Endometrial microvascular endothelial cells (primary cell): Measurements from ENCODE around the gene TNFAIP8L2. TPM values are rescaled to one million over a fixed set of nuclear protein-coding genes. Genes with fewer than 3 reads are reported as not detected.
"Not testable (repeated sequence)": the region's sequence is repeated elsewhere in the genome, so short reads cannot be mapped to it uniquely, and the experiment has no call there.

Experiments used
- in situ Hi-C: cut with HindIII; loops from 2 replicates; pipeline ENCODE4 v1.10.0; 2017; ENCODE audit warnings: low sequenced_read_pairs, low pct_unique_long_range_greater_than_20kb; ENCODE audit errors: inconsistent ontology term
- total RNA-seq: library from RNA; depleted of rRNA; stranded (reverse); fragments of >200 nt; gene quantifications from one replicate; pipeline ENCODE4 v1.2.3, GENCODE V29; 2015; ENCODE audit errors: inconsistent ontology term

Gene TNFAIP8L2
- total RNA-seq, 1 donor from 2014 or later, result 0.37 TPM

DNA sequence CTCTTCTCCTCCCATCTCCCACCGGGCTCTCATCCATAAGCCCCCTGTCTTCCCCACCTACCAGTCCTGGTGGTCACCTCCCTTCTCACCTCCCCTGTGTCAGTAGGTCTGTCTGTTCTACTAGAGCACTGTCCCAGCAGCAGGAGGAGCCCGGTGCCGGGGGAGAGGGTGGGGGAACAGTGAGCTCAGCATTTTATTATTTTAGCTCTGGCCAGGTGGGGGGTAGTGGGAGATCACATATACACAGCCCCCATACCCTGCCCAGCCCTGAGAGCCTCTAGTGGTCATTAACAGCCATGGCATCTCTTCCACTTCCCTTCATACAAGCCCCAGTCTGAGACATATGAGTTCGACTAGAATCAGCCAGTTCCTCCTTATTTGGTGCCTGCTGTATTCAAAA, 19.4 kb downstream of the TNFAIP8L2 start, which contains the start of gene TMOD4:
Gene TMOD4 (minus strand): TSS at position 119 of the 400 bp plus-strand sequence. CDS start 1,106 bp downstream, outside the sequence.
- in situ Hi-C loops, result no loop called here

DNA sequence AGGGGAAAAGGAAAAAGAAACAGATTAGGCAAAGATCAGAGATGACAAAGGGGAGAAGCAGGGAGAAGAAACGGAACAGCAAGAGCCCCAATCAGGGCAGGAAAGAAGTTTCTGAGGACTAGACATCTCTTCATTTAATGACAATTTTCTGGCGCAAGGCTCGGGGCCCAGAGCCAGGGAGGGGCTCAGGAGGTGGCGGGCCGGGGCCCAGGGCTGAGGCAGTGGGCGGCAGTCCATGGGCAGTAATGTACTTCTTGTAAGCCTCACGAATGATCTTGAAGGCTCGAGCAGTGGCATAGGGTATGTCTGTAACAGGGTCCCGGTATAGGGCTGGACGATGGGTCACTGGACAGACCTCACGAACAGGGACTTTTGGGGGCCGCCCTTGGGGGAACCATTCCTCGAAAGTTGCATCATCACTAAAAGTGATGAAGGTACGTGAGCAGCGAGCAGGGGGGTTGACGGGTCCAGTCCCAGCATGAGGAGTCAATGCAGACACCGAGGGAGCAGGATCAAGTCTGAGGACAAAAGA, 20.1 kb downstream of the TNFAIP8L2 start:
- in situ Hi-C loops, result no loop called here

DNA sequence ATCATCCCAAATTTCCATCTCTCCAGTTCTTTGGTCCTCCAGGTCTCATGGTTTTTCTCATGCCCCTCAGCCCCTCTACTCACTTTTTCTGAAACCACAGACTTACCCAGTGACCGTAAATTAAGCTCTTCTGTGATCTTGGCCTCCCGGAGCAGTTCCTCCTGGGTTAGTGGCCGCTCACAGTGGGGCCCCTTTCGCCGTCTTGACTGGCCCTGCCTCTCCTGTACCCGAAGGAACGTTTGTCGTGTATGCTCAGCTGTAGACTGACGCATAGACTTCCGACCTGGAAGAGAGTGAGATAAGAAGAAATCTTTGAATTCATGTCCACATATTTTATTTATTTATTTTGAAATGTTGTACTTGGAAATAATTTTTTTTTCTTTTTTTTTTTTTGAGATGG, 27.8 kb downstream of the TNFAIP8L2 start:
- in situ Hi-C loops, result no loop called here

DNA sequence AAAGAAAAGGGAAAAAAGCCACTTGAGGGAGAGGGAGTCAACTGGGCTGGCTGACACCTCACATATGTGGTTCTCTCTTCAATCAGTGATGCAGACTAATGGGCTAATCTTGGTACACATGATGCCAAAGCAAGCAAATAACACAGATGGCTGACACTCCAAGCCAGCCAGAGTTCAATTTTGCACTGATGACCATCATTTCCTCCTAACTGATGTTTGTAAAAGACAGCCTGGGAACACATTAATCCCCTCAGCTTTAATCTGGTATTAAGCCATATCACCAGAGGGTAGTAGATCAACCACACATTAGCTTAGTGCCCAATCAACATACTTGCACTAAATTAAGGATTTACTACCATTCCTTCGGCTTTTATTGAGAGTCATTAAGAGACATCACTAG, 30.8 kb downstream of the TNFAIP8L2 start:
- in situ Hi-C loops, result no loop called here

DNA sequence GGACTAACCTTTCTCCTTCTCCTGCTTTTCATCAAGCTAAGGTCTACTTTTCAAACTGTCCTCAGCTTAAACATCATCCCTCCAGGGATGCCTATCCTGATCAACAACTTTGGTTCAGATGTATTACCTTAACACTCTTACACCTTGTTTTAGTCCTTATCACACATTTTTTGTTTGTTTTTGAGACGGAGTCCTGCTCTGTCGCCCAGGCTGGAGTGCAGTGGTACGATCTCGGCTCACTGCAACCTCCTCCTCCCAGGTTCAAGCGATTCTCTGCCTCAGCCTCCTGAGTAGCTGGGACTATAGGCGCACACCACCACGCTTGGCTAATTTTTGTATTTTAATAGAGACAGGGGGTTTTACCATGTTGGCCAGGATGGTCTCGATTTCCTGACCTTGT, 32.2 kb downstream of the TNFAIP8L2 start:
- in situ Hi-C loops, result not testable (repeated sequence)

DNA sequence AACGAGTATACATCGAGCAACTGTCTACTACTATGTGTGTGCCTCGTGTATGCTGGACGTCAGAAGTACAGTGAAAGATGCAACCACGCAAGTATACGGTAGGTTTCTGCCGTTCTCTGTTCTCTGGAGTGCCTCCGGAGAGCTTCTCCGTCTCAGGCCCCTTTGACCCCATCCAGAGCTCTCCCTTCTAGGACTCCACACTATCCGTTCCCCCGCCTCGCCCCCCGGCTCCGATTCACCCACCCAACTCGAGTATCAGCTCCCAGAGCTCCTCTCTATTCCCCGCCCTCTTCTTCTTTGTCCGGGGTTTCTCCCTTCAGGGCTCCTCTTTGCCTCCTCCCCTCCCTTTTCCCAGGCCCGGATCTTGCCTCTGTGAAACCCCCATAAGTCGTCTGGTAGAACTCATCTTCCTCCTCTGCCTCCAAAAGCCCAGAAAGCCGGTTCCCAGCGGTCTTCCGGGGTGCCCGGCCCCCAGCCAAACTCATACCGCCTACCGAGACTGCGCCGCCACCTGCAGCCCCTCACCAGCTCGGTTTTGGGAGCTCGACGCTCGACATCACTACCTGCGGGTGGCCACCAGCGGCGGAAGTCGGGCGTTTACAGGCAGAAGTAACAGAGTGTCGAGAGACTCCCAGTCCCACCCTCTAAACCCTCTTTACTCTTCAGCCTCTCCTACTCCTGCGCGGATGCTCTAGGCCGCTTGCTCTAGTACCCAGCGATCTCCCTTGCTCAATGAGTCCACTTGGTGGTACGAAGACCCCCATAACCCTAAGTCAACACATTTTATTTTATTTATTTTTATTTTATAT, 33.4 kb downstream of the TNFAIP8L2 start, which contains the start of gene VPS72:
Gene VPS72 (minus strand): TSS at position 561 of the 809 bp plus-strand sequence. CDS start 76 bp downstream, at position 485.
- in situ Hi-C loops, result no loop called here

DNA sequence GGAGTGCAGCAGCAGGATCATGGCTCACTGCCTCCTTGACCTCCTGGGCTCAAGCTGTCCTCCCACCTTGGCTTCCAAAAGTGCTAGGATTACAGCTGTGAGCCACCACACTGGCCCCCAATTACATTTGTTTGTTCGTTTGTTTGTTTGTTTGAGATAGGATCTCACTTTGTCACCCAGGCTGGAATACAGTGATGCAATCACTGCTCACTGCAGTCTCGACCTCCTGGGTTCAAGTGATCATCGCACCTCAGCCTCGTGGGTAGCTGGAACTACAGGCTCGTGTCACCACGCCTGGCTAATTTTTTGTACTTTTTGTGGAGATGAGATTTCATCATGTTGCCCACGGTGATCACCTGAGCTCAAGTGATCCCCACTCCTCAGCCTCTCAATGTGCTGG, 35.6 kb downstream of the TNFAIP8L2 start:
- in situ Hi-C loops, result no loop called here

DNA sequence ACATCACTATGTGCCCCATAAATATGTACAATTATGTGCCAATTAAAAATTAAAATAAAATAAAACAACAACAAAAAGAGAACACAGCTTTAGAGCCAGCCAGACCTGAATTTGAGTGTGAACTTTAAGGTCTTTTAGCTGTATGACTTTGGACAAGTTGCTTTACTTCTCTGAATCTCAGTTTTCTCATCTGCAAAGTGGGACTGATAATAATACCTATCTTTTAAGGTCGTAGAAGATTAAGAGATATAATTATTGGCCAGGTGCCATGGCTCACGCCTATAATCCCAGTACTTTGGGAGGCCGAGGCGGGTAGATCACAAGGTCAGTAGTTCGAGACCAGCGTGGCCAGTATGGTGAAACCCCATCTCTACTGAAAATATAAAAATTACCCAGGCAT, 36.9 kb downstream of the TNFAIP8L2 start:
- in situ Hi-C loops, result no loop called here

DNA sequence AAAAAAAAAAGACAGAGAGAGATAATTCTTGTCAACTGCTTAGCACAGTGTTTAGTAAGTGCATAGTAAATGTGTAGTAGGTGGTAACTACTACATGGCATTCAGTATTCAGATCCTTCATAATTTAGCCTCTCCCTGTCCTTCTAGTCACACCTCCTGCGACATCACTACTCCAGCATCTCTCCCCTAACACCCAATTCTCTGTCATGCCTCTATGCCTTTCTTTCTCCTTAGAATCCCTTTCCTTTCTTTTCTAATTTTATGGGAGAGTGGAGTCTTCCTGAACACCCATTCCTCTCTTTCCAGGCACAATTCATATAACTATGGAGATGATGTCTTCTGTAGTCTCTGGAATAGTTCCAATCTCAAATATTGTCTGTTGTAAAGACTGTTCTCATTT, 37.4 kb downstream of the TNFAIP8L2 start:
- in situ Hi-C loops, result no loop called here

DNA sequence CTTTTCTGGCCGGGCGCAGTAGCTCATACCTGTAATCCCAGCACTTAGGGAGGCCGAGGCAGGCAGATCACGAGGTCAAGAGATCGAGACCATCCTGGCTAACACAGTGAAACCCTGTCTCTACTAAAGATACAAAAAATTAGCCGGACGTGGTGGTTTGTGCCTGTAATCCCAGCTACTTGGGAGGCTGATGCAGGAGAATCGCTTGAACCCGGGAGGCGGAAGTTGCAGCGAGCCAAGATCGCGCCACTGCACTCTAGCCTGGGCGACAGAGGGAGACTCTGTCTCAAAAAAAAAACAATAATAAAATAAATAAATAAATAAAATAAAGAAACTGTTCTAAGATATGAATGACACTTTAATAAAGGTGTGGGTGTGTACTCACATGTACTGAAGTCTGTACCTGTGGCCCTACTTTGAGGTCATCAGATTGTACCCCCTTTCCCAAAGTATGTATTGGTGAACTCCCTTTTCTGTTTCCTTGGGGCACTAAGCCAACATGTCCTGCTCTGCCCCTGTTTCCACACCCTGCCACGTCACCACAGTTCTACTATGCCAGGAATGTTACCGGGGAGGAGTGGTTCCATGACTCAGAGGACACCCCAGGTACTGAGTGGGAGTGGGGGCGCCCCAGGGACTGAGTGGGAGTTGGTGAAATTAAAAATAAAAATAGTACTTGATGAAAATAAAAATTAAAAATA, 38.6 kb downstream of the TNFAIP8L2 start:
- in situ Hi-C loops, result not testable (repeated sequence)

DNA sequence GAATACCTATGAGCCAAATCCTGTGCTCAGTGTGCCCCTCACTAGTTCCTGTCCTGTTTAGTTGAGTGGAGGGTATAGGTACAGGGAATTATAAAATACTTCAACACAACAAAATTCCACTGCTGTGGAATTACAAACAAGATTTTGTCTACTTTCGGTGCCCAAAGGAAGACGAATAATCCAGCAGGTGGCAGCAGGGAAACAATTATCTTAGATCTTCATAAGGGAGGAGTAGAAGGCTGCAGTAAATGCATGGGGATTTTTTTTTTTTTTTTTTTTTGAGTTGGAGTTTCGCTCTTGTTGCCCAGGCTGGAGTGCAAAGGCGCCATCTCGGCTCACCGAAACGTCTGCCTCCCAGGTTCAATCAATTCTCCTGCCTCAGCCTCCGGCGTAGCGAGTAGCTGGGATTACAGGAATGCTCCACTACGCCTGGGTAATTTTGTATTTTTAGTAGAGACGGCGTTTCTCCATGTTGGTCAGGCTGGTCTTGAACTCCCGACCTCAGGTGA, 39.9 kb downstream of the TNFAIP8L2 start:
- in situ Hi-C loops, result no loop called here

DNA sequence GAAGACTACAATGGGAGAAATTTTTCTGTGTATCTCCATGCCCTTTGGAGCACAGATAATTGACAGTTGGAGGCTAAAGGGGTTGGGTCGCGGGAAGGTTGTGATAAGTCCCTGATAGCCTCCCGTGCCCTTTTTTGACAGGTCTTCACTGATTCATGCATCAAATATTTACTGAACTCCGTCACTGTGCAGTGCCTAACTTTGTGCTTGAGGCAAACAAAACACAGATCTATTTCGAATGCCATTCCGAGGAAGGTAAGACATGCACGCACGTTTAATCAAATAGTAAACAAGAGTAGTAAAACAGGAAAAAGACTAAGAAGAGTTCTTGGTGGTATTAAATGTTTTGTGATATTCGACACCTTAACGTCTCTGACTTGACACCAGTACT, 41.4 kb downstream of the TNFAIP8L2 start:
- in situ Hi-C loops, result no loop called here

DNA sequence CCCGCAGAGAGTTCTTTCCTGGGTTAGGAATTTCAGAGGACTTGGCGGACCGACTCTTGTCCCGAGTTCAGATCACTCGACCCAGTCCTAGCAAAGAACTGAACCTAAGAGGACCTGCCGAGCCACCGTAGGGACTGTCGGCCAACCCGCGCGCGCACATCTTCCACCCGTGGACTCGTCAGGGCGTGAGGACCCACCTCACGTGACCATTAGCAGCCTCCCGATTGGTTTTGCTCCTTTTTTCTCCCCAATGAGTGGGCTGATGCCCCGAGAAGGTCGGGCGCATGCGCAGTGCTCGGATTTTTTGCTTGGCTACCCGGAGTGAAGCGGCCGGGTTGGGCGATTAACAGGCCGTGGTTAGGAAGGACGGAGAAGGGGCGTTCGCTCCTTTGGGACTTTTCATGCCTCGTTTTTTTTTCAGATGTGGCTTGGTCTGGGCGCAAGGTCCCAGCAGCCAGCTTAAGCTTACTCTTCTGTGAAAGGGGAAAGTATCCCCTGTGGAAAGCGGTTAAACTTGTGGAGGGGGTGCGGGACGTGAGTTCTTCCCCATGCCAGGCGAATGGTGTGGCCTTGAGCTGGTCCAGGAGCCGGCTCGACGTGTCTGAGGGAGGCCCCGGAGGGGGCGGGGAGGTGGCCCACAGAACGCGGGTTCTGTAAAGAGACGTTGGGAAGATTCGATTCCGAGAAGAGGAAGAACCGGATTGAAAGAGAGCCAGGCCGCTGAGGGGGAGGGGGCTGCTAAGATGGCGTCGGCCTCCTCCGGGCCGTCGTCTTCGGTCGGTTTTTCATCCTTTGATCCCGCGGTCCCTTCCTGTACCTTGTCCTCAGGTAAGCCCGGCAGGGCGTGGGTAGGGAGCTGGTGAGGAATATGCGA, 42.0 kb downstream of the TNFAIP8L2 start, which contains the start of gene PIP5K1A:
Gene PIP5K1A (plus strand): TSS at position 299 of the 874 bp plus-strand sequence. CDS start 445 bp downstream, at position 744.
- in situ Hi-C loops, result no loop called here

DNA sequence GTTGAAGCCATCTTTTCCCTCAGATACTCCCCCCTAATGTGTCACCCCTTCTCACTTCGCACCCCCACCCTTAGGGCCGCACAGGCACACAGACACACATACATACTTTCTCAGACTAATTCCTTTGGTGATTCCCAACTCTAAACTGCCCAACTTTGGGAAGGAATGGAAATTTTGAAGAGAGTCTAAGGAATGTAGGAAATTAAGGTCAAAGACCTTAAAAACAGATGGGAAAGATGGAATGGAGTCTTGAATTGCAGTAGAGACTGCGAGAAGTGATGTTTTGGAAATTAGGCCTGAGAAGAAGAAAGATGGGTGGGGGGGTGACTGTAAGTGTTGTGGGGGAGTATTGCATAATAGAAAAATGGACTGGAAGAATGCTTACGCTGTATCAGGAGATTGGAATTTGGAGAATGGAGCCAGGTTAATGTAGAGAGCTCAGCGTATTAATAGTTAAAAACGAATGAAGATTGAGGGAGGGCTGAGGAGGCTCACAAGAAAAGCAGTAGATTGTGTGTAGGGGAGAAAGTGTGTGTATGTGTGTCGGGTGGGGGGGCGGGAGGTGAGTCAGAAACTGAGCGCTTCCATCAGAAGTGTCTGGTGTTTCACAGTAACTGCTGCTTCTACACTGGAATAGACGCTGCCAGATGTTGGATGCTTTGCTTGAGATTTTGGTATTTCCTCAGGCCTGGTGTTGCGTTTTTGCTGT, 43.6 kb downstream of the TNFAIP8L2 start:
- in situ Hi-C loops, result no loop called here

DNA sequence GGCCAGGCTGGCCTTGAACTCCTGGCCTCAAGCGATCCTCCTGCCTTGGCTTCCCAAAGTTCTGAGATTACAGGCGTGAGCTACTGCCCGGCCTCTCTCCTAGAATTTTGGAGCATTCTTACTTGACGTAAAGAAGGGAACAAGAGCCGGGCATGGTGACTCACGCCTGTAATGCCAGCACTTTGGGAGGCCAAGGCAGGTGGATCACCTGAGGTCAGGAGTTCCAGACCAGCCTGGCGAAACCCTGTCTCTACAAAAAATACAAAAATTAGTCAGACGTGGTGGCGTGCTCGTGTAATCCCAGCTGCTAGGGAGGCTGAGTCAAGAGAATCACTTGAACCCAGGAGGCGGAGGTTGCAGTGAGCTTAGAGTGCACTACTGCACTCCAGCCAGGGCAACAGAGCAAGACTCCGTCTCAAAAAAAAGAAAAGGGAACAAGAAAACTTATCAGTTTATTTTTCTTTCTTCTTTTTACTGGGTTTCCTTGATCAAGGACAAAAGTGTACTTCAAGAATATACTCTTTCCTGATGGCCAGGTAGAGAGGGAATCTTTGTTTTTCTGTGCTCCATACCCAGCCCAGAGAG, 49.0 kb downstream of the TNFAIP8L2 start:
- in situ Hi-C loops, result not testable (repeated sequence)
